Transverse colon (tissue), 4 donors: ENCODE data around the gene CDK13.

ENCODE experiments used
- CTCF ChIP-seq, 5 experiments: fragments of 200-600 bp in 3 of 5; fragments of 450-650 bp in 2 of 5; sonication (generic) in 3 of 5; IDR thresholded peaks; 1 replicate in 2 of 5; 2 replicates in 3 of 5; pipeline ENCODE4 v1.5.1; 2016 to 2017; ENCODE audit warnings: antibody characterized with exemption in 5 of 5, inconsistent platforms in 3 of 5, mild to moderate bottlenecking in 2 of 5, moderate library complexity in 1 of 5
- EP300 ChIP-seq: sonication (generic); formaldehyde crosslinking; IDR thresholded peaks from one replicate; pipeline ENCODE4 v1.6.1; 2017; ENCODE audit warnings: antibody characterized with exemption, low read depth
- POLR2A ChIP-seq: fragments of 450-650 bp; IDR thresholded peaks from one replicate; pipeline ENCODE4 v1.6.1; 2016; ENCODE audit warnings: antibody characterized with exemption, mild to moderate bottlenecking, moderate library complexity
- POLR2AphosphoS5 ChIP-seq, 3 donors: sonication (generic); formaldehyde crosslinking; IDR thresholded peaks; one replicate each; pipeline ENCODE4 v1.6.1; 2016; ENCODE audit warnings: antibody characterized with exemption in 3 of 3

- TF ChIP-seq POLR2AphosphoS5 (IDR thresholded peaks at IDR 0.05) (no peak), POLR2A (no peak), EP300 (no peak), CTCF (IDR thresholded peaks at IDR 0.05) (no peak)
Measured at GRCh38 chr7:39967406-39968161, 17.5 kb downstream of the CDK13 start.
